HPDE6-E6E7 (cell line): ENCODE measurements around the gene SPTBN5.

Source experiments
- DNase-seq: peaks from one replicate; pipeline ENCODE4 v3.0.0; 2011; ENCODE audit warnings: missing footprints; ENCODE audit errors: extremely low spot score

SPTBN5 gene

GRCh38 chr15:41893422-41894250 is at the start of gene SPTBN5:
Gene SPTBN5, minus strand, starts transcription at chr15:41894053. Its CDS starts 556 bp downstream, at chr15:41893497.
- DNase-seq: no peak

GRCh38 chr15:41942886-41943285 is 49.0 kb upstream of the SPTBN5 start:
- no peak for DNase-seq

- no peak for DNase-seq
These were observed 48.0 kb upstream of the SPTBN5 start for GRCh38 chr15:41941644-41942415.

GRCh38 chr15:41940441-41940857 is 46.6 kb upstream of the SPTBN5 start:
- DNase-seq: peak; percentile 78

GRCh38 chr15:41939986-41940385 is 46.1 kb upstream of the SPTBN5 start:
- no peak for DNase-seq

- no peak for DNase-seq
These were observed 43.7 kb upstream of the SPTBN5 start for GRCh38 chr15:41937568-41937923.

GRCh38 chr15:41936649-41937567 is 43.1 kb upstream of the SPTBN5 start:
- DNase-seq: no peak

GRCh38 chr15:41936155-41936554 is 42.3 kb upstream of the SPTBN5 start:
- no peak for DNase-seq

GRCh38 chr15:41935566-41936020 is 41.7 kb upstream of the SPTBN5 start:
- DNase-seq: no peak

GRCh38 chr15:41934843-41935242 is 41.0 kb upstream of the SPTBN5 start:
- DNase-seq: peak; percentile 81

GRCh38 chr15:41933771-41934170 is 39.9 kb upstream of the SPTBN5 start:
- peak; percentile 55 for DNase-seq

GRCh38 chr15:41933326-41933725 is 39.5 kb upstream of the SPTBN5 start:
- no peak for DNase-seq

- DNase-seq: no peak
These were observed 38.8 kb upstream of the SPTBN5 start for GRCh38 chr15:41932511-41933289.

- no peak for DNase-seq
These were observed 38.2 kb upstream of the SPTBN5 start for GRCh38 chr15:41932101-41932500.

GRCh38 chr15:41930867-41931222 is 37.0 kb upstream of the SPTBN5 start:
- no peak for DNase-seq

GRCh38 chr15:41930221-41930866 is 36.5 kb upstream of the SPTBN5 start:
- no peak for DNase-seq

GRCh38 chr15:41928637-41929620 is 35.1 kb upstream of the SPTBN5 start:
- DNase-seq: no peak

- no peak for DNase-seq
These were observed 34.2 kb upstream of the SPTBN5 start for GRCh38 chr15:41928100-41928499.

- no peak for DNase-seq
These were observed 33.7 kb upstream of the SPTBN5 start for GRCh38 chr15:41927536-41927935.
